Uterus (tissue), 4 donors: ENCODE measurements around the gene PDE10A. TPM values are rescaled to one million over a fixed set of nuclear protein-coding genes. Genes with fewer than 3 reads are reported as not detected.

Source experiments
- DNase-seq, 2 donors: peaks; one replicate each; pipeline ENCODE4 v3.0.0-alpha.2; 2019 to 2020
- H3K27ac ChIP-seq, 2 donors: fragments of 200-600 bp; sonication (generic); 1 replicate in 1 of 2; 2 replicates in 1 of 2; pipeline ENCODE4 v1.5.1; 2016 to 2018
- H3K27me3 ChIP-seq, 2 donors: fragments of 200-600 bp; sonication (generic); one replicate each; pipeline ENCODE4 v1.5.1; 2018 to 2019; ENCODE audit warnings: control low read depth in 1 of 2
- H3K36me3 ChIP-seq, 2 donors: fragments of 200-600 bp; sonication (generic); one replicate each; pipeline ENCODE4 v1.5.1; 2019; ENCODE audit warnings: control low read depth in 1 of 2
- H3K4me1 ChIP-seq, 2 donors: fragments of 200-600 bp; sonication (generic); one replicate each; pipeline ENCODE4 v1.5.1; 2018 to 2019; ENCODE audit warnings: control low read depth in 1 of 2
- H3K4me3 ChIP-seq, 2 donors: fragments of 200-600 bp; sonication (generic); 1 replicate in 1 of 2; 2 replicates in 1 of 2; pipeline ENCODE4 v1.5.1; 2018 to 2019; ENCODE audit warnings: mild to moderate bottlenecking in 1 of 2
- H3K9me3 ChIP-seq, 2 donors: fragments of 200-600 bp; sonication (generic); one replicate each; pipeline ENCODE4 v1.5.1; 2019; ENCODE audit warnings: control low read depth in 1 of 2
- CTCF ChIP-seq, 4 experiments: fragments of 200-600 bp in 2 of 4; fragments of 450-650 bp in 2 of 4; sonication (generic) in 2 of 4; IDR thresholded peaks; one replicate each; pipeline ENCODE4 v1.5.1; 2016 to 2019; ENCODE audit warnings: antibody characterized with exemption in 4 of 4, mild to moderate bottlenecking in 2 of 4, moderate library complexity in 1 of 4
- POLR2A ChIP-seq, 2 donors: fragments of 450-650 bp; IDR thresholded peaks; one replicate each; pipeline ENCODE4 v1.6.1; 2016; ENCODE audit warnings: antibody characterized with exemption in 2 of 2, mild to moderate bottlenecking in 1 of 2, moderate library complexity in 1 of 2
- intact Hi-C: fragments of 100-400 bp; cut with DNase I; formaldehyde crosslinking; loops from one replicate; pipeline ENCODE4 v1.15.1; 2023; ENCODE audit warnings: low total_unique reads
- total RNA-seq, 4 donors: library from RNA; depleted of rRNA in 3 of 4; stranded (reverse); fragments of >200 nt in 3 of 4; gene quantifications; one replicate each; pipeline versions ENCODE4 v1.1.0 to v1.2.4, GENCODE V29; 2014 to 2023
- donor health status: DM: yes; HTN: yes; CAD: no.

Gene PDE10A
- total RNA-seq, 4 donors from 2014 or later, result 13.0 to 73.5 (median 36.4) TPM

DNA sequence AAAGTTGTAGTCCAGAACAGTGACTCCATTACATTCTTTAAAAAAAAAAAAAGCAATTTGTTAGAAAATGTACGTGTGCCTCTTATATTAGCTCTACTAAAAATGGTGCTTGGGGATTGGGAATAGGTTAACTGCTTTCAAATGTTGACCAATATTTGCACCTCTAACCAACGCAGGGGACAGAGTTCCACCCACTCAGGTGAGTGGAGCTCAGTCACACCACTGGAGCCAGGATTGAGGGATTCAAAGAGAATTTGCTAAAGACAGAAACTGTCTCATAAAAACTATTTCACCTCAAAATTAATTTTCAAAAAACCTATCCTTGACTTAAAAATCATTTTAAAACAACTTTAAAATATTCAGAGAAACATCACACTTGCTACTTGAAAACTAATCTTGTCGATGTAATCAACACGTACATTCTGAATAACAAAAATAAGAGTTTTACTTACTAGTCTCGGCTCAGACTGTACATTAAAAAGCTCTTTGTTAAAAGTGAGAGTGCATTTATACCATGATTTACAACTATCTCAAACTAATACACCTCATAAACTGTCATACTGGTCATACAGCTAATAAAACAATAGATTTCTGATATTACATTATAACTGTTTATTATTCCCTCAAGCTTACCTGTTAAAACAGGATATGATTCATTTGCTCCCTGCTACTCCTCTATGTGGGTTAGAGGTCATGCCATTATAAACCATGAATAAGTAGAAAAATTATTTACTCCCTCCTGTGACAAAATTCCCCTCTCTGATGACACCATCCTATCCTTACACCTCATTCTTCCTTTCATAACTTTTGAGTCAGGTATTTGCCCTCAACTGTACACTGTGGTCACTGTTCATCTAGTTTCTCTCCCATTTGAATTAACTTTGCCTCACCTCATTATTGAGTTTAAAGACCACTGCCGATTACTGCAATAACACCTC lies 88.6 kb downstream of the PDE10A start:
- intact Hi-C loops, result no loop called here
- no peaks in the 10 kb centered on the region for H3K36me3 ChIP-seq
- peak overlapping the region; percentile 15 to 63 for H3K27ac ChIP-seq
- no peak for DNase-seq
- TF ChIP-seq POLR2A (IDR thresholded peaks at IDR 0.05) (no peak), CTCF (IDR thresholded peaks at IDR 0.05) (no peak)
- peaks cover 0 to 3% of the 10 kb centered on the region in 2 donors for H3K4me1 ChIP-seq
- no peaks in the 10 kb centered on the region for H3K27me3 ChIP-seq
- H3K4me3 ChIP-seq, result no peak overlapping the region
- no peaks in the 10 kb centered on the region for H3K9me3 ChIP-seq

DNA sequence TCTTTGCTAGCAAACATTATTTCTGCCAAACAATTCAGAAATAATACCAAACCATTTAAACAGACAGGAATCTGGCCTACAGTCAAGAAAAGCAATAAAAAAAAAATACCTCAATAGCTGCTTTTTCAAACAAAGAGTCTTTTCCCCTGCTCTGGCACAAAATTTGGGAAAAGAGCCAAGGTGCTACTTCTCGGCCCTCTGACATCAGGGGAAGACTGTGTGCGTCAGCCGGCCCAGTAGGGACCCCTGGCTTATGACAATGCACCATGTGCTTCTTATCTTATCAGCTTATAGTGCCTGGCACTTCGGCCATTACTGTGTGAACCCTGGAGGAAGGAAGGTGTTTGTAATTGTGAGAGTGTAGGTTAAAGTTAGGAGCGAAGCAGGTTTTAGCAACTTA lies 89.4 kb downstream of the PDE10A start:
- H3K36me3 ChIP-seq, result no peaks in the 10 kb centered on the region
- no peak overlapping the region for H3K4me3 ChIP-seq
- TF ChIP-seq POLR2A (IDR thresholded peaks at IDR 0.05) (no peak), CTCF (IDR thresholded peaks at IDR 0.05) (no peak)
- peak; percentile 24 to 65 for DNase-seq
- no peaks in the 10 kb centered on the region for H3K9me3 ChIP-seq
- peaks cover 0 to 3% of the 10 kb centered on the region in 2 donors for H3K4me1 ChIP-seq
- intact Hi-C loops, result no loop called here
- no peaks in the 10 kb centered on the region for H3K27me3 ChIP-seq
- peak overlapping the region; percentile 15 to 63 for H3K27ac ChIP-seq

DNA sequence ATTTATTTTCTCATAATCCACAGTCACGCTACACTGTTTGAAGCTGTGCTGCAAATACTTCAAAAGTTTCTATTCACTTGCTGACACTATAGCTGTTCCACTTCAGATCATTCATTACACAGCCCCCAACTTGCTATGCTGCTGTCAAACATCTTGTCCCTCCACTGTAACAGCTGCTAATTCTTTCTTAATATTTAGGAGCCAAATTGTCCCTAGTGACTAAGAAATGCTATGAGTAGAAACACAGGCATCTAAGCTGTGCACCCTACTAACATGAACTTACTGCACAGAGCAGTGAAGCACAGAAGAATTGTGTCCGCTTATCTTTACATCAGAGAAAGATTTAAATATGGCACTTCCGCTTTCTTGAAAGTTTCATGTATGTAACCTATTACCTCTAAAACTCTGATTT lies 91.3 kb downstream of the PDE10A start:
- no peak for DNase-seq
- intact Hi-C loops, result no loop called here

DNA sequence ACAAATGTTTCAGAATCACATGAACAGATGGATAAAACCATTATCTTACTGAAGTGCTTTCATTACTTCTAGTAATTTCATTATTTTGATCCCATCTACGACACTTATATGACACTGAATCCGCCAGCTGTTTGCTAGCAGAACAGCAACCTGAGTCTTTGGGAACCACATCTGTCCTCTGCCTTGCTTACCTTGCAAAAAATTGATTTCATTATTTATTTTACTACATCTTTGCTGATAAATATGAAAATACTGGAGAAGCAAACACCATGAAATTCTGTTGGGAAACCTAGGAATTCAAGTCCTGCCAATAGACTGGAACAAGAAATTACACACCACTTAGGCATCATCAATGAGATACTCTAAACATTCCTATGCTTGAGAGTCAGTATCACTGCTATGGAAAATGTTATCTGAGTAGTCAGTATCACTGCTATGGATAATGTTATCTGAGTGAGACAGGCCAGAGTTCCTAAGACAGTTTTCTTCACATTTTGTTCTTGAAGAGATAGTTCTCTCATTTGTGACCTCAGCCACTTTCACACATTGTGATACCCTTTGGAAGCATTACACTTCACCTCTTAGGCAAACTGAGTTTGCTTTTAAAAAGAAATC lies 91.9 kb downstream of the PDE10A start:
- Histone ChIP-seq H3K27me3 (no peaks in the 10 kb centered on the region), H3K27ac (no peak overlapping the region), H3K9me3 (no peaks in the 10 kb centered on the region), H3K4me1 (peaks cover 0 to 3% of the 10 kb centered on the region in 2 donors), H3K36me3 (no peaks in the 10 kb centered on the region), H3K4me3 (no peak overlapping the region)
- no peak for DNase-seq
- intact Hi-C loops, result no loop called here
- no peak for TF ChIP-seq POLR2A (IDR thresholded peaks at IDR 0.05)
- TF ChIP-seq CTCF (IDR thresholded peaks at IDR 0.05), result no peak

More for the DNA sequence above, 91.3 kb downstream of the PDE10A start:
- Histone ChIP-seq H3K27ac (no peak overlapping the region), H3K27me3 (no peaks in the 10 kb centered on the region), H3K4me1 (peaks cover 0 to 3% of the 10 kb centered on the region in 2 donors), H3K4me3 (no peak overlapping the region), H3K9me3 (no peaks in the 10 kb centered on the region), H3K36me3 (no peaks in the 10 kb centered on the region)
- TF ChIP-seq POLR2A (IDR thresholded peaks at IDR 0.05) (no peak), CTCF (IDR thresholded peaks at IDR 0.05) (no peak)

GRCh38 chr6:165568326-165568725 lies 94.7 kb downstream of the PDE10A start:
- Histone ChIP-seq H3K27ac (no peak overlapping the region), H3K36me3 (no peaks in the 10 kb centered on the region), H3K27me3 (no peaks in the 10 kb centered on the region), H3K9me3 (no peaks in the 10 kb centered on the region), H3K4me3 (no peak overlapping the region), H3K4me1 (peaks cover 0 to 3% of the 10 kb centered on the region in 2 donors)
- intact Hi-C loops, result no loop called here
- no peak for DNase-seq
- TF ChIP-seq POLR2A (IDR thresholded peaks at IDR 0.05) (no peak), CTCF (IDR thresholded peaks at IDR 0.05) (no peak)
